ENCODE data around the gene KIAA1755. TPM values are rescaled to one million over a fixed set of nuclear protein-coding genes. Genes with fewer than 3 reads are reported as not detected.
A peak's percentile ranks its signal among the peaks of the same experiment; 100 is the strongest.

Gene KIAA1755
- total RNA-seq, 1 donor from 2014 or later: not detected

GRCh38 chr20:38238829-38239228 is 21.7 kb downstream of the KIAA1755 start:
- TF ChIP-seq CTCF (IDR thresholded peaks at IDR 0.05; ENCODE audit: insufficient read depth, low read length, severe bottlenecking): no peak
- H3K4me3 ChIP-seq (ENCODE audit: low read depth, low read length): no peak overlapping the region
- DNase-seq (ENCODE audit: low read depth) (no peak), FAIRE-seq (no peak)
- no peaks in the 10 kb centered on the region for H3K36me3 ChIP-seq (ENCODE audit: control insufficient read depth, insufficient read depth, low read length)
- peaks cover 1% of the 10 kb centered on the region for H3K27me3 ChIP-seq (ENCODE audit: control insufficient read depth, insufficient read depth, low read length)

- peaks cover 1% of the 10 kb centered on the region for H3K27me3 ChIP-seq (ENCODE audit: control insufficient read depth, insufficient read depth, low read length)
- no peak overlapping the region for H3K4me3 ChIP-seq (ENCODE audit: low read depth, low read length)
- no peaks in the 10 kb centered on the region for H3K36me3 ChIP-seq (ENCODE audit: control insufficient read depth, insufficient read depth, low read length)
- FAIRE-seq (peak; percentile 66), DNase-seq (ENCODE audit: low read depth) (no peak)
- TF ChIP-seq CTCF (IDR thresholded peaks at IDR 0.05; ENCODE audit: insufficient read depth, low read length, severe bottlenecking): no peak
Observed at GRCh38 chr20:38237381-38237780, 23.2 kb downstream of the KIAA1755 start.

- no peaks in the 10 kb centered on the region for H3K36me3 ChIP-seq (ENCODE audit: control insufficient read depth, insufficient read depth, low read length)
- no peaks in the 10 kb centered on the region for H3K27me3 ChIP-seq (ENCODE audit: control insufficient read depth, insufficient read depth, low read length)
- DNase-seq (ENCODE audit: low read depth) (peak; percentile 78), FAIRE-seq (peak; percentile 89)
- H3K4me3 ChIP-seq (ENCODE audit: low read depth, low read length): no peak overlapping the region
- no peak for TF ChIP-seq CTCF (IDR thresholded peaks at IDR 0.05; ENCODE audit: insufficient read depth, low read length, severe bottlenecking)
Observed at GRCh38 chr20:38231531-38232121, 28.9 kb downstream of the KIAA1755 start.

- FAIRE-seq: no peak
- no peak for TF ChIP-seq CTCF (IDR thresholded peaks at IDR 0.05; ENCODE audit: insufficient read depth, low read length, severe bottlenecking)
- DNase-seq (ENCODE audit: low read depth): no peak
- Histone ChIP-seq H3K36me3 (ENCODE audit: control insufficient read depth, insufficient read depth, low read length) (no peaks in the 10 kb centered on the region), H3K4me3 (ENCODE audit: low read depth, low read length) (no peak overlapping the region), H3K27me3 (ENCODE audit: control insufficient read depth, insufficient read depth, low read length) (no peaks in the 10 kb centered on the region)
Observed at GRCh38 chr20:38230957-38231526, 29.5 kb downstream of the KIAA1755 start.

GRCh38 chr20:38230253-38230551 is 30.3 kb downstream of the KIAA1755 start:
- DNase-seq (ENCODE audit: low read depth) (no peak), FAIRE-seq (no peak)
- no peak for TF ChIP-seq CTCF (IDR thresholded peaks at IDR 0.05; ENCODE audit: insufficient read depth, low read length, severe bottlenecking)
- Histone ChIP-seq H3K36me3 (ENCODE audit: control insufficient read depth, insufficient read depth, low read length) (no peaks in the 10 kb centered on the region), H3K4me3 (ENCODE audit: low read depth, low read length) (no peak overlapping the region), H3K27me3 (ENCODE audit: control insufficient read depth, insufficient read depth, low read length) (no peaks in the 10 kb centered on the region)

Measured in bronchial epithelial cell (primary cell).